ENCODE results near the gene LCN6.

GRCh38 chr9:136784249-136784996 lies 36.1 kb upstream of the LCN6 start:
- TF ChIP-seq POLR2A (IDR thresholded peaks at IDR 0.05; ENCODE audit: low read length) (no peak), GATA1 (IDR thresholded peaks at IDR 0.05; ENCODE audit: low read depth, low read length) (no peak)

Data from erythroblast (primary cell).